ENCODE results near the gene RANBP1. TPM values are rescaled to one million over a fixed set of nuclear protein-coding genes. Genes with fewer than 3 reads are reported as not detected.

RANBP1 gene
- polyA plus RNA-seq, 1 of the 3 experiments (the other 2 are of a cell fraction): 502 TPM

DNA sequence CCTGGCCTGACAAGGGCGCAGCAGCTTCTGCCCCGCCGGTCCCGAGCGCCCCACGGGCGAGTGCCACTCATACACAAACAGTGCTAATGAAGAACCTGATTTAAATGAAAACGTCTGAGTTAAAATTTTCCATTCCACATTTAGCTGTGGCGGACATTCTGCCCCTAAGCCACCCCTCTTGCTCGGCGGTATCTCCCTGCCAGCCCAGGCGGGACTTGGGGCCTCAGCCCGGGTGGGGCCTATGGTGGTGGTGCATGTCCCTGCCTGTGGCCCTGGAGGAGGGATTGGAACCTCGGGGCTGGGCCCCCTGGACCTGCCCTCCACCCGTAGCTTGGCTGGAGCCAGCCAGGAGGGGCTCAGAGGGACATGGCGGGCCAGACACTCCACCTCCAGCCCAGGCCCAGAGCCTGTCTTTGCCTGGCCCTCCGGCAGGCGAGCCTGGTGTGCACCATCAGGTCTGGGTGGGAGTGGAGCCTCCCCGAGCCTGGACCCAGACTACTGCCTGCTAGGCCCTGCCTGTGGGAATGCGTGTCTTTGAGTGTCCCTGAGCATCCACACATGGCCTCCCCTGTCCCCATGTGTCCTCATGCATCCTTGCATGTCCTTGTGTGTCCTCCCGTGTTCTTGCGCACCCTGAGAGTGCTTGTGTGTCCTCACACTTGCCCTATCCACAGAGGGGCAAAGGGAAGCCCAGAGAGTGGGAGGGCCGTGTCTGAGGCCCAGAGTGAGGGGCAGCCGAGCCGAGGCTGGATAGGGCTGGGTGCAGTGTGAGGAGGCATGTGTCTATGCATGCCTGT, 20.1 kb downstream of the RANBP1 start:
- Histone ChIP-seq H3K4me2 (no peak overlapping the region), H3K4me1 (ENCODE audit: control insufficient read depth in 1 of 2, insufficient read depth in 2 of 2, low read depth in 1 of 2, low read length in 1 of 2) (peaks cover 0 to 59% of the 10 kb centered on the region in 2 experiments; a peak in 1 of 4 replicates), H3K9me2 (no peaks in the 10 kb centered on the region), H3K27me3 (ENCODE audit: insufficient read depth) (no peaks in the 10 kb centered on the region), H4K20me1 (ENCODE audit: insufficient read depth) (peaks cover 71% of the 10 kb centered on the region), H3K79me2 (ENCODE audit: insufficient read depth) (peaks cover 71% of the 10 kb centered on the region), H3K27ac (ENCODE audit: low read depth in 2 of 2, low read length in 1 of 2) (peak overlapping the region in 1 of 2 experiments; percentile 69; a peak in 1 of 4 replicates), H2AFZ (ENCODE audit: low read depth) (no peak overlapping the region), H3K4me3 (ENCODE audit: low read depth in 2 of 2, low read length in 1 of 2) (no peak overlapping the region), H3K9ac (no peak overlapping the region), H3K9me3 (no peaks in the 10 kb centered on the region), H3K36me3 (replicated peaks in 1 of 2; ENCODE audit: control insufficient read depth in 1 of 2, insufficient read depth in 2 of 2, low read length in 1 of 2) (peaks cover 0 to 4% of the 10 kb centered on the region in 2 experiments), H3F3A (replicated peaks; ENCODE audit: insufficient read depth) (no peaks in the 10 kb centered on the region)
- DNase-seq: no peak
- WGBS (ENCODE audit: low lambda C conversion rate): 94% methylated on average over 11 of the region's 25 CpGs
- ChIA-PET CTCF (interaction anchor here (0.6 kb wide), 1 partner anchor 21 kb away, joined by 3 read pairs; no protein-coding TSS in a partner anchor), POLR2A (no interaction called here)
- TF ChIP-seq USF1 (IDR thresholded peaks at IDR 0.05; ENCODE audit: borderline replicate concordance, low read depth): no peak
- TF ChIP-seq JUND (IDR thresholded peaks at IDR 0.05): no peak
- no peak for TF ChIP-seq GABPA (IDR thresholded peaks at IDR 0.05; ENCODE audit: low read depth)
- TF ChIP-seq RXRA (IDR thresholded peaks at IDR 0.05; ENCODE audit: borderline replicate concordance, low read depth): no peak
- TF ChIP-seq FOXJ3 (CRISPR knock-in tag; IDR thresholded peaks at IDR 0.05): no peak

DNA sequence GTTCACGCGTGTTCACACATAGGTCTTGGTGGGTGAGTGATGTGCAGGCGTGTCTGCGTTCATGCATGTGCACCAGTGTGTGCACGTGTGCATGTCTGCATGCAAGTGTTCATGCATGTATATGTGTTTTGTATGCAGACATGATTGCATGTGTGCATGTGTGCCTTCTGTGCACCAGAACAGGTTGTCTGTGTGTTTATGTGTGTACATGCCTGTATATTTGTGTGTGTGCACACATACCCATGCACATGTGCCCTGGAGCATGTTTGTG, 20.6 kb downstream of the RANBP1 start:
- no peak overlapping the region for H3K4me3 ChIP-seq (ENCODE audit: low read depth in 2 of 2, low read length in 1 of 2)
- peaks cover 71% of the 10 kb centered on the region for H4K20me1 ChIP-seq (ENCODE audit: insufficient read depth)
- DNase-seq: no peak
- no peaks in the 10 kb centered on the region for H3K27me3 ChIP-seq (ENCODE audit: insufficient read depth)
- peaks cover 0 to 8% of the 10 kb centered on the region in 2 experiments for H3K36me3 ChIP-seq (replicated peaks in 1 of 2; ENCODE audit: control insufficient read depth in 1 of 2, insufficient read depth in 2 of 2, low read length in 1 of 2)
- peaks cover 0 to 59% of the 10 kb centered on the region in 2 experiments; a peak in 1 of 4 replicates for H3K4me1 ChIP-seq (ENCODE audit: control insufficient read depth in 1 of 2, insufficient read depth in 2 of 2, low read depth in 1 of 2, low read length in 1 of 2)
- ChIA-PET POLR2A (no interaction called here), CTCF (interaction anchor here (0.6 kb wide), 1 partner anchor 21 kb away, joined by 3 read pairs; no protein-coding TSS in a partner anchor)
- peak overlapping the region in 1 of 2 experiments; percentile 2; a peak in 1 of 4 replicates for H3K27ac ChIP-seq (ENCODE audit: low read depth in 2 of 2, low read length in 1 of 2)
- no peaks in the 10 kb centered on the region for H3K9me2 ChIP-seq
- H3K9ac ChIP-seq: no peak overlapping the region
- H3K9me3 ChIP-seq: no peaks in the 10 kb centered on the region
- H3K79me2 ChIP-seq (ENCODE audit: insufficient read depth): peaks cover 71% of the 10 kb centered on the region
- H3K4me2 ChIP-seq: no peak overlapping the region
- 97% methylated on average over 5 of the region's 5 CpGs for WGBS (ENCODE audit: low lambda C conversion rate)
- no peak overlapping the region for H2AFZ ChIP-seq (ENCODE audit: low read depth)
- H3F3A ChIP-seq (replicated peaks; ENCODE audit: insufficient read depth): no peaks in the 10 kb centered on the region
- no peak for TF ChIP-seq TCF12 (IDR thresholded peaks at IDR 0.05)
- no peak for TF ChIP-seq ZBTB33 (IDR thresholded peaks at IDR 0.05; ENCODE audit: borderline replicate concordance, low read depth)
- TF ChIP-seq SMC3 (IDR thresholded peaks at IDR 0.05; ENCODE audit: low read depth, low read length): no peak
- TF ChIP-seq FOSL2 (IDR thresholded peaks at IDR 0.05; ENCODE audit: borderline replicate concordance, low read depth): no peak
- no peak for TF ChIP-seq NFIC (IDR thresholded peaks at IDR 0.05; ENCODE audit: borderline replicate concordance)
- TF ChIP-seq EP300 (IDR thresholded peaks at IDR 0.05; ENCODE audit: borderline replicate concordance in 1 of 2, low read depth in 1 of 2, low read length in 1 of 2): no peak
- no peak for TF ChIP-seq USF2 (IDR thresholded peaks at IDR 0.05; ENCODE audit: borderline replicate concordance, low read depth, low read length)
- TF ChIP-seq REST (IDR thresholded peaks at IDR 0.05; ENCODE audit: low read depth, low read length): no peak
- no peak for TF ChIP-seq CHD2 (IDR thresholded peaks at IDR 0.05; ENCODE audit: low read length, partially characterized antibody)
- TF ChIP-seq RCOR1 (IDR thresholded peaks at IDR 0.05; ENCODE audit: low read length): no peak
- TF ChIP-seq, protein P1, sequence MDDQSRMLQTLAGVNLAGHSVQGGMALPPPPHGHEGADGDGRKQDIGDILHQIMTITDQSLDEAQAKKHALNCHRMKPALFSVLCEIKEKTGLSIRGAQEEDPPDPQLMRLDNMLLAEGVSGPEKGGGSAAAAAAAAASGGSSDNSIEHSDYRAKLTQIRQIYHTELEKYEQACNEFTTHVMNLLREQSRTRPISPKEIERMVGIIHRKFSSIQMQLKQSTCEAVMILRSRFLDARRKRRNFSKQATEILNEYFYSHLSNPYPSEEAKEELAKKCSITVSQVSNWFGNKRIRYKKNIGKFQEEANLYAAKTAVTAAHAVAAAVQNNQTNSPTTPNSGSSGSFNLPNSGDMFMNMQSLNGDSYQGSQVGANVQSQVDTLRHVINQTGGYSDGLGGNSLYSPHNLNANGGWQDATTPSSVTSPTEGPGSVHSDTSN (IDR thresholded peaks at IDR 0.05): no peak
- no peak for TF ChIP-seq SIN3A (IDR thresholded peaks at IDR 0.05; ENCODE audit: borderline replicate concordance, low read depth, low read length)
- TF ChIP-seq GATA2 (CRISPR knock-in tag; IDR thresholded peaks at IDR 0.05): no peak

All from SK-N-SH (cell line).